Activated CD4-positive, alpha-beta T cell treated with anti-CD3 and anti-CD28 coated beads, Interleukin-2, amount 10 ng/mL, durations not matched to agents 7 days and 5 days (primary cell): Measurements from ENCODE around the gene CYLD. TPM values are rescaled to one million over a fixed set of nuclear protein-coding genes. Genes with fewer than 3 reads are reported as not detected.

Experiments
- CTCF ChIA-PET: fragments of 350-600 bp; sonication (Branson Sonifier 250); formaldehyde crosslinking; loops from one replicate; lab custom pipeline; 2021; ENCODE audit warnings: antibody characterized with exemption; lab: Charles Lee
- POLR2A ChIA-PET: fragments of 350-600 bp; sonication (Branson Sonifier 250); formaldehyde crosslinking; loops from one replicate; lab custom pipeline; 2021; ENCODE audit warnings: antibody characterized with exemption; lab: Charles Lee
- DNase-seq: peaks from one replicate; pipeline ENCODE4 v3.0.0-alpha.2; 2020
- H3K27ac Mint-ChIP-seq: one replicate; pipeline ENCODE4 v1.8.0; 2021; ENCODE audit warnings: mild to moderate bottlenecking, moderate library complexity, mixed read lengths
- H3K27me3 Mint-ChIP-seq: one replicate; pipeline ENCODE4 v1.8.0; 2021; ENCODE audit warnings: mixed read lengths
- H3K36me3 Mint-ChIP-seq: one replicate; pipeline ENCODE4 v1.8.0; 2021; ENCODE audit warnings: low read depth, mixed read lengths
- H3K4me1 Mint-ChIP-seq: one replicate; pipeline ENCODE4 v1.8.0; 2021; ENCODE audit warnings: mixed read lengths
- H3K4me3 Mint-ChIP-seq: one replicate; pipeline ENCODE4 v1.8.0; 2021; ENCODE audit warnings: mild to moderate bottlenecking, moderate library complexity, mixed read lengths
- H3K9me3 Mint-ChIP-seq: one replicate; pipeline ENCODE4 v1.8.0; 2021; ENCODE audit warnings: mixed read lengths
- total RNA-seq, 2 experiments: library from RNA; stranded (reverse); gene quantifications; one replicate each; pipeline ENCODE4 v1.2.3, GENCODE V29; 2021

The CYLD gene
- total RNA-seq, 2 experiments from 2014 or later, result 200 to 222 TPM

- ChIA-PET POLR2A (no interaction called here), CTCF (interaction anchor here (0.6 to 4.7 kb wide), 5 partner anchors 9 to 47 kb away, joined by 3 to 15 read pairs (median 4); no protein-coding TSS in a partner anchor)
- Mint-ChIP-seq H3K4me3 (no peak overlapping the region), H3K27ac (no peak overlapping the region), H3K9me3 (peaks cover 12% of the 10 kb centered on the region), H3K36me3 (peaks cover 28% of the 10 kb centered on the region), H3K4me1 (peaks cover 54% of the 10 kb centered on the region), H3K27me3 (peaks cover 2% of the 10 kb centered on the region)
- no peak for DNase-seq
Measured at GRCh38 chr16:50699326-50700159, 42.3 kb upstream of the CYLD start.

- Mint-ChIP-seq H3K4me1 (peaks cover 30% of the 10 kb centered on the region), H3K27me3 (no peaks in the 10 kb centered on the region), H3K4me3 (no peak overlapping the region), H3K27ac (no peak overlapping the region), H3K9me3 (peaks cover 34% of the 10 kb centered on the region), H3K36me3 (peaks cover 49% of the 10 kb centered on the region)
- no peak for DNase-seq
- POLR2A ChIA-PET, result no interaction called here
- CTCF ChIA-PET, result interaction anchor here (1.0 to 2.2 kb wide), 6 partner anchors 9 to 63 kb away, joined by 3 to 7 read pairs (median 4); partner anchors contain the start of gene NOD2
Measured at GRCh38 chr16:50702725-50703124, 39.2 kb upstream of the CYLD start.

GRCh38 chr16:50704245-50704644 is 37.6 kb upstream of the CYLD start:
- Mint-ChIP-seq H3K36me3 (peaks cover 54% of the 10 kb centered on the region), H3K4me3 (no peak overlapping the region), H3K9me3 (peaks cover 34% of the 10 kb centered on the region), H3K27ac (no peak overlapping the region), H3K27me3 (no peaks in the 10 kb centered on the region), H3K4me1 (peaks cover 28% of the 10 kb centered on the region)
- ChIA-PET CTCF (interaction anchor here (0.8 to 2.2 kb wide), 6 partner anchors 10 to 679 kb away, joined by 3 to 7 read pairs (median 4); partner anchors contain the start of genes CNEP1R1 and NOD2), POLR2A (no interaction called here)
- no peak for DNase-seq

- no peak overlapping the region for H3K4me3 Mint-ChIP-seq
- peaks cover 51% of the 10 kb centered on the region for H3K36me3 Mint-ChIP-seq
- POLR2A ChIA-PET, result no interaction called here
Measured at GRCh38 chr16:50705436-50706110, 36.3 kb upstream of the CYLD start.

GRCh38 chr16:50706250-50706649 is 35.6 kb upstream of the CYLD start:
- ChIA-PET POLR2A (no interaction called here), CTCF (no interaction called here)
- H3K4me1 Mint-ChIP-seq, result peaks cover 30% of the 10 kb centered on the region
- no peak overlapping the region for H3K4me3 Mint-ChIP-seq
- H3K27me3 Mint-ChIP-seq, result no peaks in the 10 kb centered on the region
- H3K27ac Mint-ChIP-seq, result no peak overlapping the region
- H3K9me3 Mint-ChIP-seq, result peaks cover 34% of the 10 kb centered on the region
- H3K36me3 Mint-ChIP-seq, result peaks cover 46% of the 10 kb centered on the region
- DNase-seq, result no peak

More at GRCh38 chr16:50705436-50706110, 36.3 kb upstream of the CYLD start:
- Mint-ChIP-seq H3K9me3 (peaks cover 34% of the 10 kb centered on the region), H3K4me1 (peaks cover 30% of the 10 kb centered on the region), H3K27ac (no peak overlapping the region), H3K27me3 (no peaks in the 10 kb centered on the region)
- no peak for DNase-seq
- CTCF ChIA-PET, result interaction anchor here (1.3 to 1.5 kb wide), 2 partner anchors 101 to 681 kb away, joined by 3 read pairs; partner anchors contain the start of gene CNEP1R1

GRCh38 chr16:50708373-50709060 is 33.4 kb upstream of the CYLD start:
- H3K4me1 Mint-ChIP-seq, result peaks cover 33% of the 10 kb centered on the region
- DNase-seq, result no peak
- POLR2A ChIA-PET, result no interaction called here
- no peaks in the 10 kb centered on the region for H3K27me3 Mint-ChIP-seq
- peak overlapping the region; percentile 46 for H3K27ac Mint-ChIP-seq
- H3K36me3 Mint-ChIP-seq, result peaks cover 40% of the 10 kb centered on the region
- H3K9me3 Mint-ChIP-seq, result peaks cover 31% of the 10 kb centered on the region
- CTCF ChIA-PET, result interaction anchor here (0.8 to 1.9 kb wide), 4 partner anchors 8 to 43 kb away, joined by 3 to 5 read pairs (median 4); no protein-coding TSS in a partner anchor
- no peak overlapping the region for H3K4me3 Mint-ChIP-seq

GRCh38 chr16:50709061-50709684 is 32.7 kb upstream of the CYLD start:
- Mint-ChIP-seq H3K9me3 (peaks cover 24% of the 10 kb centered on the region), H3K27me3 (no peaks in the 10 kb centered on the region), H3K4me1 (peaks cover 33% of the 10 kb centered on the region), H3K4me3 (no peak overlapping the region), H3K36me3 (peaks cover 34% of the 10 kb centered on the region), H3K27ac (peak overlapping the region; percentile 25)
- no peak for DNase-seq
- ChIA-PET POLR2A (no interaction called here), CTCF (interaction anchor here (0.8 to 1.9 kb wide), 4 partner anchors 9 to 44 kb away, joined by 3 to 5 read pairs (median 4); no protein-coding TSS in a partner anchor)

GRCh38 chr16:50709980-50710379 is 31.9 kb upstream of the CYLD start:
- no peak for DNase-seq
- POLR2A ChIA-PET, result no interaction called here
- H3K4me1 Mint-ChIP-seq, result peaks cover 36% of the 10 kb centered on the region
- H3K9me3 Mint-ChIP-seq, result peaks cover 20% of the 10 kb centered on the region
- CTCF ChIA-PET, result interaction anchor here (1.3 kb wide), 1 partner anchor 20 kb away, joined by 3 read pairs; no protein-coding TSS in a partner anchor
- no peak overlapping the region for H3K27ac Mint-ChIP-seq
- no peak overlapping the region for H3K4me3 Mint-ChIP-seq
- H3K27me3 Mint-ChIP-seq, result no peaks in the 10 kb centered on the region
- peaks cover 28% of the 10 kb centered on the region for H3K36me3 Mint-ChIP-seq

GRCh38 chr16:50711040-50711439 is 30.8 kb upstream of the CYLD start:
- Mint-ChIP-seq H3K27ac (no peak overlapping the region), H3K4me1 (peaks cover 33% of the 10 kb centered on the region)
- POLR2A ChIA-PET, result no interaction called here

GRCh38 chr16:50711862-50712559 is 29.9 kb upstream of the CYLD start:
- ChIA-PET CTCF (no interaction called here), POLR2A (no interaction called here)
- H3K9me3 Mint-ChIP-seq, result peaks cover 7% of the 10 kb centered on the region
- H3K4me3 Mint-ChIP-seq, result no peak overlapping the region
- peaks cover 33% of the 10 kb centered on the region for H3K4me1 Mint-ChIP-seq
- H3K36me3 Mint-ChIP-seq, result peaks cover 15% of the 10 kb centered on the region
- DNase-seq, result no peak
- no peaks in the 10 kb centered on the region for H3K27me3 Mint-ChIP-seq
- H3K27ac Mint-ChIP-seq, result no peak overlapping the region

More at GRCh38 chr16:50711040-50711439, 30.8 kb upstream of the CYLD start:
- Mint-ChIP-seq H3K27me3 (no peaks in the 10 kb centered on the region), H3K4me3 (no peak overlapping the region), H3K9me3 (peaks cover 11% of the 10 kb centered on the region), H3K36me3 (peaks cover 19% of the 10 kb centered on the region)
- DNase-seq, result no peak
- CTCF ChIA-PET, result interaction anchor here (1.3 kb wide), 1 partner anchor 19 kb away, joined by 3 read pairs; no protein-coding TSS in a partner anchor

GRCh38 chr16:50712560-50712898 is 29.4 kb upstream of the CYLD start:
- no peaks in the 10 kb centered on the region for H3K27me3 Mint-ChIP-seq
- H3K9me3 Mint-ChIP-seq, result peaks cover 2% of the 10 kb centered on the region
- no peak for DNase-seq
- H3K4me1 Mint-ChIP-seq, result peaks cover 33% of the 10 kb centered on the region
- ChIA-PET CTCF (no interaction called here), POLR2A (no interaction called here)
- no peak overlapping the region for H3K4me3 Mint-ChIP-seq
- no peak overlapping the region for H3K27ac Mint-ChIP-seq
- peaks cover 12% of the 10 kb centered on the region for H3K36me3 Mint-ChIP-seq
